ENCODE results near the gene GALNT6.

- TF ChIP-seq SP1 (IDR thresholded peaks at IDR 0.05) (no peak), NFRKB (IDR thresholded peaks at IDR 0.05) (no peak), LEF1 (IDR thresholded peaks at IDR 0.05; ENCODE audit: borderline replicate concordance) (no peak), FOXA1 (IDR thresholded peaks at IDR 0.05) (no peak), HDGF (IDR thresholded peaks at IDR 0.05; ENCODE audit: borderline replicate concordance) (no peak), SUZ12 (IDR thresholded peaks at IDR 0.05) (no peak), TARDBP (IDR thresholded peaks at IDR 0.05) (no peak), FOXM1 (IDR thresholded peaks at IDR 0.05; ENCODE audit: borderline replicate concordance) (no peak), BHLHE40 (IDR thresholded peaks at IDR 0.05; ENCODE audit: borderline replicate concordance) (no peak), ELF4 (IDR thresholded peaks at IDR 0.05) (no peak)
These were observed 37.0 kb upstream of the GALNT6 start for GRCh38 chr12:51428256-51428655.

Data from HEK293T (cell line).